Adrenal gland (tissue), 12 donors: Measurements from ENCODE around the gene HLA-B. TPM values are rescaled to one million over a fixed set of nuclear protein-coding genes. Genes with fewer than 3 reads are reported as not detected.

Experiments used
- DNase-seq, 7 donors: peaks; one replicate each; pipeline ENCODE4 v3.0.0-alpha.2; 2019 to 2020
- H3K27ac ChIP-seq, 5 donors: fragments of 200-600 bp; sonication (generic) in 4 of 5; 1 replicate in 3 of 5; 2 replicates in 2 of 5; pipeline versions ENCODE4 v1.5.1 to v1.8.0; 2016 to 2020; ENCODE audit warnings: mild to moderate bottlenecking in 1 of 5
- H3K27me3 ChIP-seq: fragments of 200-600 bp; 2 replicates; pipeline ENCODE4 v1.8.0; 2021
- H3K36me3 ChIP-seq, 2 donors: fragments of 200-600 bp; replicated peaks in 1 of 2; 1 replicate in 1 of 2; 2 replicates in 1 of 2; pipeline versions ENCODE4 v1.5.1 to v1.8.0; 2018 to 2022
- H3K4me1 ChIP-seq, 2 donors: fragments of 200-600 bp; replicated peaks in 1 of 2; 1 replicate in 1 of 2; 2 replicates in 1 of 2; pipeline versions ENCODE4 v1.5.1 to v1.8.0; 2018 to 2021
- H3K4me3 ChIP-seq, 4 donors: fragments of 200-600 bp; sonication (generic) in 3 of 4; one replicate each; pipeline ENCODE4 v1.5.1; 2016 to 2018
- H3K9me3 ChIP-seq, 3 donors: fragments of 200-600 bp; sonication (generic) in 1 of 3; replicated peaks in 1 of 3; 1 replicate in 2 of 3; 2 replicates in 1 of 3; pipeline versions ENCODE4 v1.5.1 to v1.8.0; 2016 to 2021
- POLR2A ChIP-seq, 2 donors: fragments of 450-650 bp; IDR thresholded peaks; one replicate each; pipeline ENCODE4 v1.6.1; 2017; ENCODE audit warnings: antibody characterized with exemption in 2 of 2, mild to moderate bottlenecking in 2 of 2, moderate library complexity in 1 of 2
- WGBS, 4 donors: extraction: QIAGEN DNeasy Blood & Tissue Kit in 2 of 4; methylation state at CpG; one replicate each; pipeline versions ENCODE4 v1.1.5 to v1.1.7; 2013 to 2017; 5-methylcytosine and 5-hydroxymethylcytosine counted together
- intact Hi-C, 2 donors: fragments of 100-400 bp; cut with DNase I; formaldehyde crosslinking; loops; one replicate each; pipeline versions ENCODE4 v1.14.1 to v1.15.0; 2022 to 2023
- polyA plus RNA-seq, 3 donors: library from polyadenylated mRNA; stranded (reverse); fragments of 200-250 nt in 2 of 3; fragments of 350-450 nt in 1 of 3; fragmentation: Illumina TruSeq in 1 of 3; extraction: RNeasy Lipid Tissue Mini Kit (QIAGEN cat#74804) in 1 of 3; gene quantifications; one replicate each; pipeline ENCODE4 v1.2.3, GENCODE V29; 2013 to 2014
- total RNA-seq, 9 donors: library from RNA; depleted of rRNA in 4 of 9; stranded (reverse); fragments of >200 nt in 4 of 9; fragments of 120-200 nt in 1 of 9; fragmentation: NEBNext Ultra II Directional in 1 of 9; extraction: Animal tissue kit (Norgen Biotek cat#: 25700) in 1 of 9; gene quantifications; one replicate each; pipeline versions ENCODE4 v1.1.0 to v1.2.4, GENCODE V29; 2013 to 2023
- TF ChIP-seq, protein P1 (sequence below), 6 experiments: fragments of 450-650 bp in 4 of 6; fragments of 200-600 bp in 2 of 6; sonication (generic) in 1 of 6; IDR thresholded peaks; 1 replicate in 5 of 6; 2 replicates in 1 of 6; pipeline versions ENCODE4 v1.5.1 to v1.8.0; 2016 to 2021; ENCODE audit warnings: antibody characterized with exemption in 6 of 6, mild to moderate bottlenecking in 2 of 6, moderate library complexity in 1 of 6
- donor health status: healthy with polysubstance abuse.
- donor health status: Bipolar disorder and iron deficiency.
- donor health status: DM: yes; HTN: yes; CAD: no.
- donor health status: DM: no; HTN: no; CAD: no.
- donor health status: DM: no; HTN: no; CAD: no.
- donor health status: DM: yes; HTN: yes; CAD: no.

The HLA-B gene
- total and polyA plus RNA-seq, 12 donors, result 248 to 3,150 (median 1,251) TPM

- TF ChIP-seq, protein P1, sequence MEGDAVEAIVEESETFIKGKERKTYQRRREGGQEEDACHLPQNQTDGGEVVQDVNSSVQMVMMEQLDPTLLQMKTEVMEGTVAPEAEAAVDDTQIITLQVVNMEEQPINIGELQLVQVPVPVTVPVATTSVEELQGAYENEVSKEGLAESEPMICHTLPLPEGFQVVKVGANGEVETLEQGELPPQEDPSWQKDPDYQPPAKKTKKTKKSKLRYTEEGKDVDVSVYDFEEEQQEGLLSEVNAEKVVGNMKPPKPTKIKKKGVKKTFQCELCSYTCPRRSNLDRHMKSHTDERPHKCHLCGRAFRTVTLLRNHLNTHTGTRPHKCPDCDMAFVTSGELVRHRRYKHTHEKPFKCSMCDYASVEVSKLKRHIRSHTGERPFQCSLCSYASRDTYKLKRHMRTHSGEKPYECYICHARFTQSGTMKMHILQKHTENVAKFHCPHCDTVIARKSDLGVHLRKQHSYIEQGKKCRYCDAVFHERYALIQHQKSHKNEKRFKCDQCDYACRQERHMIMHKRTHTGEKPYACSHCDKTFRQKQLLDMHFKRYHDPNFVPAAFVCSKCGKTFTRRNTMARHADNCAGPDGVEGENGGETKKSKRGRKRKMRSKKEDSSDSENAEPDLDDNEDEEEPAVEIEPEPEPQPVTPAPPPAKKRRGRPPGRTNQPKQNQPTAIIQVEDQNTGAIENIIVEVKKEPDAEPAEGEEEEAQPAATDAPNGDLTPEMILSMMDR (IDR thresholded peaks at IDR 0.05), result peak in 4 of 6 experiments; percentile 15 to 39 (median 19)
- TF ChIP-seq POLR2A (IDR thresholded peaks at IDR 0.05), result peak; percentile 57 to 96
- no peaks in the 10 kb centered on the region for H3K9me3 ChIP-seq
- H3K4me3 ChIP-seq, result peak within 1 kb of the TSS in 3 of 4 donors; percentile 26 to 82 (median 68)
- intact Hi-C loops, result no loop called here
- H3K27ac ChIP-seq, result peak within 1 kb of the TSS; percentile 66 to 98 (median 89)
- peaks cover 33 to 57% of the 10 kb centered on the region in 2 donors for H3K4me1 ChIP-seq
- H3K27me3 ChIP-seq, result no peaks in the 10 kb centered on the region
- DNase-seq, result peak; percentile 90 to 96 (median 95)
- WGBS, 4 donors, result 0 to 1% (median 1%) methylated on average over 30 to 58 of the region's 58 CpGs
- no peaks in the 10 kb centered on the region for H3K36me3 ChIP-seq
Observed at GRCh38 chr6:31403283-31404060, 46.5 kb upstream of the HLA-B start, which contains the start of gene MICA. MICA (plus strand) TSS chr6:31403595; CDS start chr6:31403633, 38 bp downstream.

DNA sequence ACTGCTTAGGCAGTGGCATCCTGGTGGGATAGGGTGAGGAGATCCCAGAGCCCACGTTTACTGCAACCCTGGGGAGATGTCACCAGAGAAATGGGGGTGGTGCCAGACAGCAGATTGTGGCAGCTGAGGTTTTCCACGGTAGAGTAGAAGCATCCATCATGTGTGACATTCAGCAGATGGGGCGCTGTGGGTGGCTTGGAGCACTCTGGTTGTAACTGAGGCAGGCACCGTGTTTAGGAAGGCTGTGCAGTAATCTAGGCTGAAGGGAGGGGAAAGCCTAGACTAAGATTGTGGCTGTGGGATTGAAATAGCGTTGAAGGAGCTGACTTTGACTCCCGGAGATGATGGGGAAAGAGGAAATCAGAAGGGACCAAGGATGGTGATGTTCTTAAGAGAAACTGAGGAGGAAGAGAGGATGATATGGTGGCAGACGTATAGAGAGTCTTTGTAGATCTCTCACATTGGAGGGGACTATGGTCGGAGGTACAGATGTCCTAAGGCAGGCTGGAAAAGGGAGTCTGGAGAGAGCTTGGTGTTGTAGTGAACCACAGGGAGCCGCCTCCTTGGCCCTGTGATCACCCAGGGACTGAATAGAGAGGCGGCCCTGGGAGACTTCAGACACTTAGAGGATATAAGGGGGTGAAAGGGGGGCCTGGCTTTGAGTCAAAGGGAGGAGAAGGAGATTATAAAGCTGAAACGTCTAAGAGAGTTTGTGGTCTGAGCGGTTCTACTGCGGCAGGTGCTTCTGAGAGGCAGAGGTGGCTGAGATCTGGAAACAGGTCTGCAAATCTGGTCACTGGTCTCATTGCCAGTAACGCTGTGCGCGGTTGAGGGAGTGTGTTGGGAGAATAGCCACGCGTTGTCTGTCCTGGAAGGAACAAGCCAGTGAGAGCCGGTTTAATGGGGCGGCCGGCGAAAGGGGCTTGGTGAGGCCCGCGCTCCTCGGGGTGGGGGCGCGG is 45.6 kb upstream of the HLA-B start:
- WGBS, 4 donors, result 10 to 12% (median 12%) methylated on average over 17 to 27 of the region's 27 CpGs

DNA sequence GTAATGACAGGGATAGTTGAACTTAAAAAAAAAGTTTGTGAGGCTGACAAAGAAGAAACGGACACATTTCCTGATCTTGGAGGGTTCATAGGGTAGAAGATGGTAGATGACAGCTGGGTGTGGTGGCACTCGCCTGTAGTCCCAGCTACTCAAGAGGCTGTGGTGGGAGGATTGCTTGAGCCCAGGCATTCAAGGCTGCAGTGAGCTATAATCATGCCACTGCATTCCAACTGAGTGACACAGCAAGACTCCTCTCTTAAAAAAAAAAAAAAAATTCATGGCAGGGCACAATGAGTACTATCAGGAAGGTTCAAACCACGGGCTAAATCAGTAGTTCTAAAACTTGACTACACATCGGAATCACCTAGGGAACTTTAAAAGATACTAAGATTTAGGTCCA is 44.4 kb upstream of the HLA-B start:
- no peaks in the 10 kb centered on the region for H3K36me3 ChIP-seq
- H3K4me3 ChIP-seq, result peak overlapping the region in 2 of 4 donors; percentile 33 to 82
- peaks cover 23 to 43% of the 10 kb centered on the region in 2 donors for H3K4me1 ChIP-seq
- intact Hi-C loops, result no loop called here
- no peaks in the 10 kb centered on the region for H3K9me3 ChIP-seq
- no peaks in the 10 kb centered on the region for H3K27me3 ChIP-seq
- 15 to 22% (median 20%) methylated on average over 4 of the region's 4 CpGs for WGBS, 4 donors
- TF ChIP-seq, protein P1 (IDR thresholded peaks at IDR 0.05), result peak in 1 of 6 experiments; percentile 2
- peak; percentile 73 to 98 for TF ChIP-seq POLR2A (IDR thresholded peaks at IDR 0.05)
- peak; percentile 66 to 92 (median 84) for DNase-seq
- peak overlapping the region; percentile 89 to 98 (median 97) for H3K27ac ChIP-seq

More for the DNA sequence above, 45.6 kb upstream of the HLA-B start:
- intact Hi-C loops, result no loop called here
- no peaks in the 10 kb centered on the region for H3K9me3 ChIP-seq
- TF ChIP-seq, protein P1 (IDR thresholded peaks at IDR 0.05), result no peak
- no peak for TF ChIP-seq POLR2A (IDR thresholded peaks at IDR 0.05)
- H3K36me3 ChIP-seq, result no peaks in the 10 kb centered on the region
- no peaks in the 10 kb centered on the region for H3K27me3 ChIP-seq
- peaks cover 29 to 48% of the 10 kb centered on the region in 2 donors for H3K4me1 ChIP-seq
- peak overlapping the region; percentile 66 to 98 (median 89) for H3K27ac ChIP-seq
- peak overlapping the region in 2 of 4 donors; percentile 68 to 82 for H3K4me3 ChIP-seq
- DNase-seq, result peak; percentile 42 to 65 (median 57)
